ENCODE measurements around the gene BAZ2B.
"Not testable (repeated sequence)": the region's sequence is repeated elsewhere in the genome, so short reads cannot be mapped to it uniquely, and the experiment has no call there.

Gene BAZ2B

GRCh38 chr2:159639712-159640111, 23.4 kb upstream of the BAZ2B start:
- Histone ChIP-seq H4K20me1 (no peaks in the 10 kb centered on the region), H3K4me2 (no peak overlapping the region), H3K36me3 (no peaks in the 10 kb centered on the region), H3K9ac (no peak overlapping the region), H3K27ac (no peak overlapping the region), H3K9me3 (replicated peaks in 1 of 11) (peaks cover 0 to 30% (median 8%) of the 10 kb centered on the region in 11 experiments; a peak in 15 of 22 replicates), H3K27me3 (no peaks in the 10 kb centered on the region), H3K4me1 (peaks cover 0 to 16% (median 6%) of the 10 kb centered on the region in 10 experiments; a peak in 9 of 20 replicates), H3K4me3 (no peak overlapping the region)
- no peak for TF ChIP-seq Cebpa-rat (IDR thresholded peaks at IDR 0.05)

GRCh38 chr2:159639071-159639470, 22.7 kb upstream of the BAZ2B start:
- Histone ChIP-seq H3K9me3 (replicated peaks in 1 of 11) (peaks cover 0 to 30% (median 7%) of the 10 kb centered on the region in 11 experiments; a peak in 13 of 22 replicates), H3K4me2 (no peak overlapping the region), H3K27ac (no peak overlapping the region), H3K4me1 (peaks cover 0 to 22% (median 6%) of the 10 kb centered on the region in 10 experiments; a peak in 9 of 20 replicates), H4K20me1 (no peaks in the 10 kb centered on the region), H3K36me3 (no peaks in the 10 kb centered on the region), H3K9ac (no peak overlapping the region), H3K27me3 (no peaks in the 10 kb centered on the region), H3K4me3 (no peak overlapping the region)
- no peak for TF ChIP-seq Cebpa-rat (IDR thresholded peaks at IDR 0.05)

DNA sequence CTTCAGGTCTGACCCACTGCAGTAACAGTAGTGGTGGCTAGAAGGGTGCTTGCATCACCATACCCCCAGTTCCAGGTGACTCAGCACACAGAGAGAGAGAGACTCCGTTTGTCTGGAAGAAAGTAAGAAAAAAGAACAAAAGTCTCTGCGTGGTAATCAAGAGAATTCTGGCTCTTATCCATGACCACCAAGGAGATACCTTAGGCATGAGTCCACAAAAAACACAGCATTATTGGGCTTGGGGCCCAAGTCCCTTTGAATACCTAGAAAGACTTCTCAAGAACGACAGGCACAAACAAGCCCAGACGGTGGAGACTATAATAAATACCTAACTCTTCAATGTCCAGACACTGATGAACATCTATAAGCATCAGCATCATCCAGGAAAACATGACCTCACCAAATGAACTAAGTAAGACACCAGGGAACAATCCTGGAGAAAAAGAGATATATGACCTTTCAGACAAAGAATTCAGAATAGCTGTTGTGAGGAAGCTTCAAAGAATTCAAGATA, 21.7 kb upstream of the BAZ2B start:
- Histone ChIP-seq H3K27me3 (no peaks in the 10 kb centered on the region), H3K4me1 (peaks cover 0 to 22% (median 6%) of the 10 kb centered on the region in 10 experiments; a peak in 9 of 20 replicates), H3K36me3 (no peaks in the 10 kb centered on the region), H3K27ac (no peak overlapping the region), H3K9me3 (replicated peaks in 1 of 11) (peaks cover 0 to 30% (median 7%) of the 10 kb centered on the region in 11 experiments; a peak in 13 of 22 replicates), H4K20me1 (no peaks in the 10 kb centered on the region), H3K4me3 (no peak overlapping the region), H3K9ac (no peak overlapping the region), H3K4me2 (no peak overlapping the region)
- no peak for TF ChIP-seq Cebpa-rat (IDR thresholded peaks at IDR 0.05)

DNA sequence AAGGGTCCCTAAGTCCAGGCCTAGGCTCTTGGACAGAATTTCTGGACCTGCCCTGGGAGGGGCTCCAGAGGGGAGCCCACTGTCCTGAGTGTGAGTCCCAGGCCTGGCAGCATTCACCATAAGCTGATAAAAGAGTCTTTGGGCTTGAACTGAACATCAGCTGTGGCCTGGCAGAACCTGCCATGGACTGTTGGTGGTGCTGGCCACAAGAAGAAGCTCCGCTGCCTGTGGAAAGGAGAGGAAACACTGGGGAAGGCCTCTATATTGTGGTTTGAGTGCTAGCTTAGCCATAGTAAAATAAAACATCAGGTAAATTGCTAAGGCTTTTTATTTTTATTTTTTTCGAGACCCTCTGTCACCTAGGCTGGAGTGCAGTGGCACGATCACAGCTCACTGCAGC, 20.9 kb upstream of the BAZ2B start:
- H4K20me1 ChIP-seq = no peaks in the 10 kb centered on the region
- no peaks in the 10 kb centered on the region for H3K27me3 ChIP-seq
- no peak overlapping the region for H3K9ac ChIP-seq
- no peak overlapping the region for H3K4me3 ChIP-seq
- H3K9me3 ChIP-seq (replicated peaks in 1 of 11) = peaks cover 0 to 30% (median 7%) of the 10 kb centered on the region in 11 experiments; a peak in 13 of 22 replicates
- no peaks in the 10 kb centered on the region for H3K36me3 ChIP-seq
- no peak overlapping the region for H3K4me2 ChIP-seq
- no peak overlapping the region for H3K27ac ChIP-seq
- H3K4me1 ChIP-seq = peaks cover 0 to 22% (median 6%) of the 10 kb centered on the region in 10 experiments; a peak in 9 of 20 replicates
- TF ChIP-seq Cebpa-rat (IDR thresholded peaks at IDR 0.05) = no peak

GRCh38 chr2:159635006-159635789, 18.9 kb upstream of the BAZ2B start:
- Histone ChIP-seq H3K9me3 (replicated peaks in 1 of 11) (peaks cover 0 to 27% (median 7%) of the 10 kb centered on the region in 11 experiments; a peak in 13 of 22 replicates), H4K20me1 (no peaks in the 10 kb centered on the region), H3K9ac (no peak overlapping the region), H3K27me3 (no peaks in the 10 kb centered on the region), H3K4me1 (peaks cover 0 to 22% (median 6%) of the 10 kb centered on the region in 10 experiments; a peak in 9 of 20 replicates), H3K4me2 (peak overlapping the region in 5 of 11 experiments; percentile 41 to 56 (median 54); a peak in 9 of 22 replicates), H3K4me3 (no peak overlapping the region), H3K27ac (peak overlapping the region in 3 of 11 experiments; percentile 14 to 65 (median 61); a peak in 4 of 22 replicates), H3K36me3 (no peaks in the 10 kb centered on the region)
- TF ChIP-seq Cebpa-rat (IDR thresholded peaks at IDR 0.05) = no peak

GRCh38 chr2:159633219-159633618, 16.9 kb upstream of the BAZ2B start:
- Histone ChIP-seq H3K27me3 (no peaks in the 10 kb centered on the region), H3K4me3 (no peak overlapping the region), H3K9ac (no peak overlapping the region), H3K9me3 (replicated peaks in 1 of 11) (peaks cover 0 to 12% (median 2%) of the 10 kb centered on the region in 11 experiments; a peak in 6 of 22 replicates), H3K4me1 (peaks cover 0 to 22% (median 6%) of the 10 kb centered on the region in 10 experiments; a peak in 9 of 20 replicates), H3K27ac (no peak overlapping the region), H3K36me3 (no peaks in the 10 kb centered on the region), H3K4me2 (no peak overlapping the region), H4K20me1 (no peaks in the 10 kb centered on the region)
- no peak for TF ChIP-seq Cebpa-rat (IDR thresholded peaks at IDR 0.05)

- peaks cover 0 to 15% (median under 1%) of the 10 kb centered on the region in 10 experiments; a peak in 10 of 20 replicates for H3K4me1 ChIP-seq
- H3K9me3 ChIP-seq (replicated peaks in 1 of 11); H3K27me3 ChIP-seq; H3K9ac ChIP-seq; H3K36me3 ChIP-seq; H3K4me2 ChIP-seq; H3K4me3 ChIP-seq; H4K20me1 ChIP-seq; H3K27ac ChIP-seq: not testable (repeated sequence)
These were observed 9.3 kb upstream of the BAZ2B start for GRCh38 chr2:159625628-159626027.

- TF ChIP-seq Cebpa-rat (IDR thresholded peaks at IDR 0.05) = no peak
- no peaks in the 10 kb centered on the region for H3K27me3 ChIP-seq
- peaks cover 0 to 25% (median 3%) of the 10 kb centered on the region in 10 experiments; a peak in 10 of 20 replicates for H3K4me1 ChIP-seq
- no peak overlapping the region for H3K9ac ChIP-seq
- peaks cover 0 to 4% (median 0%) of the 10 kb centered on the region in 11 experiments; a peak in 5 of 22 replicates for H3K9me3 ChIP-seq (replicated peaks in 1 of 11)
- H3K4me2 ChIP-seq = no peak overlapping the region
- H4K20me1 ChIP-seq = no peaks in the 10 kb centered on the region
- no peaks in the 10 kb centered on the region for H3K36me3 ChIP-seq
- no peak overlapping the region for H3K4me3 ChIP-seq
- H3K27ac ChIP-seq = no peak overlapping the region
These were observed 7.1 kb upstream of the BAZ2B start for GRCh38 chr2:159623436-159623835.

DNA sequence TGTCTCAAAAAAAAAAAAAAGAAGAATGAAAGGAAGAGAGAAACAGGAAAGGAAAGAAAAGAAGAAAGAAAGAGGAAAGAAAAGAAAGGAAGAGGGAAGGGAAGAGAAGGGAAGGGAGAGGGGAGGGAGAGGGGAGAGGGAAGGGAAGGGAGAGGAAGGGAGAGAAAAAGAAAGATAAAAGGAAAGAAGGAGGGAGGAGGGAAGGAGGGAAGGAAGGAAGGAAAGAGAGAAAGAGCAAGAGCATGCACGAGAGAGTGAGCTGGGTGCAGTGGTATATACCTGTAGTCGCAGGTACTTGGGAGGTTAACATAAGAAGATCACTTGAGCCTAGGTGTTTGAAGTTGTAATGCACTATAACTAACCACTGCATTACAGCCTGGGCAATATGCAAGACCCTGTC, 6.6 kb upstream of the BAZ2B start:
- TF ChIP-seq Cebpa-rat (IDR thresholded peaks at IDR 0.05) = no peak
- Histone ChIP-seq H3K9me3 (replicated peaks in 1 of 11) (peaks cover 0 to 2% (median 0%) of the 10 kb centered on the region in 11 experiments; a peak in 3 of 22 replicates), H3K36me3 (no peaks in the 10 kb centered on the region), H3K27ac (no peak overlapping the region), H3K27me3 (no peaks in the 10 kb centered on the region), H3K4me3 (no peak overlapping the region), H3K4me1 (peaks cover 0 to 27% (median 3%) of the 10 kb centered on the region in 10 experiments; a peak in 10 of 20 replicates), H3K4me2 (no peak overlapping the region), H4K20me1 (no peaks in the 10 kb centered on the region), H3K9ac (no peak overlapping the region)
